Body of pancreas (tissue), 4 donors: ENCODE results near the gene MTRFR.

ENCODE experiments used
- CTCF ChIP-seq, 7 experiments: fragments of 450-650 bp in 4 of 7; fragments of 200-600 bp in 3 of 7; sonication (generic) in 3 of 7; IDR thresholded peaks; one replicate each; pipeline ENCODE4 v1.5.1; 2016 to 2019; ENCODE audit warnings: antibody characterized with exemption in 7 of 7
- POLR2A ChIP-seq, 3 donors: fragments of 450-650 bp; IDR thresholded peaks; one replicate each; pipeline ENCODE4 v1.6.1; 2016; ENCODE audit warnings: antibody characterized with exemption in 3 of 3, mild to moderate bottlenecking in 2 of 3

GRCh38 chr12:123253641-123254459 lies 20.6 kb downstream of the MTRFR start:
- no peak for TF ChIP-seq POLR2A (IDR thresholded peaks at IDR 0.05)
- no peak for TF ChIP-seq CTCF (IDR thresholded peaks at IDR 0.05)
